NCI-H510A treated with DMSO at 0.1 percent for 48 hours (cell line): ENCODE measurements around the gene MIDN.
A peak's percentile ranks its signal among the peaks of the same experiment; 100 is the strongest.
"Not testable (repeated sequence)": the region's sequence is repeated elsewhere in the genome, so short reads cannot be mapped to it uniquely, and the experiment has no call there.

Experiments used
- DNase-seq: peaks from one replicate; lab custom pipeline; 2025; lab: John Stamatoyannopoulos, UW

Gene MIDN

GRCh38 chr19:1246265-1247087 lies 1.9 kb upstream of the MIDN start:
- DNase-seq: not testable (repeated sequence)

GRCh38 chr19:1247748-1248138 lies 640 bp upstream of the MIDN start:
- DNase-seq: no peak

- DNase-seq: peak; percentile 54
Observed at GRCh38 chr19:1248786-1249297, 459 bp downstream of the MIDN start.

- DNase-seq: peak; percentile 67
Observed at GRCh38 chr19:1249298-1249989, 1.1 kb downstream of the MIDN start.

- no peak for DNase-seq
Observed at GRCh38 chr19:1249990-1250436, 1.6 kb downstream of the MIDN start.

- DNase-seq: no peak
Observed at GRCh38 chr19:1250437-1251260, 2.3 kb downstream of the MIDN start.

GRCh38 chr19:1251330-1252220 lies 3.2 kb downstream of the MIDN start:
- no peak for DNase-seq

- no peak for DNase-seq
Observed at GRCh38 chr19:1252221-1252820, 3.9 kb downstream of the MIDN start.

- no peak for DNase-seq
Observed at GRCh38 chr19:1252821-1253513, 4.6 kb downstream of the MIDN start.

- DNase-seq: no peak
Observed at GRCh38 chr19:1253514-1254080, 5.2 kb downstream of the MIDN start.

- DNase-seq: no peak
Observed at GRCh38 chr19:1254081-1254527, 5.7 kb downstream of the MIDN start.

GRCh38 chr19:1254530-1255185 lies 6.3 kb downstream of the MIDN start:
- no peak for DNase-seq

GRCh38 chr19:1255186-1256161 lies 7.1 kb downstream of the MIDN start:
- no peak for DNase-seq

GRCh38 chr19:1256646-1257474 lies 8.5 kb downstream of the MIDN start:
- no peak for DNase-seq

- DNase-seq: no peak
Observed at GRCh38 chr19:1257475-1258162, 9.2 kb downstream of the MIDN start.

- no peak for DNase-seq
Observed at GRCh38 chr19:1258163-1258492, 9.7 kb downstream of the MIDN start.
